ENCODE data around the gene ACTRT3.

ACTRT3 gene

GRCh38 chr3:169759256-169759655 lies 10.1 kb downstream of the ACTRT3 start:
- no peak for DNase-seq (ENCODE audit: low read depth)
- H3K4me3 ChIP-seq (ENCODE audit: low read depth, low read length): no peak overlapping the region

GRCh38 chr3:169758359-169758994 lies 10.9 kb downstream of the ACTRT3 start:
- DNase-seq (ENCODE audit: low read depth): no peak
- no peak overlapping the region for H3K4me3 ChIP-seq (ENCODE audit: low read depth, low read length)
- no peak for TF ChIP-seq CTCF (IDR thresholded peaks at IDR 0.05; ENCODE audit: control insufficient read depth, extremely low read depth, insufficient read depth)

More at GRCh38 chr3:169759256-169759655, 10.1 kb downstream of the ACTRT3 start:
- no peak for TF ChIP-seq CTCF (IDR thresholded peaks at IDR 0.05; ENCODE audit: control insufficient read depth, extremely low read depth, insufficient read depth)

DNA sequence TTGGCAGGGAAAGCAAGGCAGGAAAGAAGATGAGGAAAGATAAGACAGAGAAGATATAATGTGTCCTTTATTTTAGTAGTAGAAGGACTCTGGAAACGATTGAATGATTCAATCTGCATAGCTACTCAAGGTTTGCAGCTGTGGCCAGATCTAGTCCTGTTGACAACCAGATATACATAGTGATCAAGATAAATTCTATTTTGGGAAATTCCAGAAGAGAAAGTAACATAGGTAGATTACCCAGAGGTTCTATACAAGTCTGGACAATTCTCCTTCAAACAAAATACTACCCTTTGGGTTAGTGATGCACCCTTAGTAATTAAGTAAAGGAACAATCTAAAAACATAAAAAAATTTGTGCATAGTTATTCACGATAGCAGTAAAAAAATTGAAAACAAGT lies 13.9 kb downstream of the ACTRT3 start:
- H3K4me3 ChIP-seq (ENCODE audit: low read depth, low read length): no peak overlapping the region
- TF ChIP-seq CTCF (IDR thresholded peaks at IDR 0.05; ENCODE audit: control insufficient read depth, extremely low read depth, insufficient read depth): no peak
- no peak for DNase-seq (ENCODE audit: low read depth)

DNA sequence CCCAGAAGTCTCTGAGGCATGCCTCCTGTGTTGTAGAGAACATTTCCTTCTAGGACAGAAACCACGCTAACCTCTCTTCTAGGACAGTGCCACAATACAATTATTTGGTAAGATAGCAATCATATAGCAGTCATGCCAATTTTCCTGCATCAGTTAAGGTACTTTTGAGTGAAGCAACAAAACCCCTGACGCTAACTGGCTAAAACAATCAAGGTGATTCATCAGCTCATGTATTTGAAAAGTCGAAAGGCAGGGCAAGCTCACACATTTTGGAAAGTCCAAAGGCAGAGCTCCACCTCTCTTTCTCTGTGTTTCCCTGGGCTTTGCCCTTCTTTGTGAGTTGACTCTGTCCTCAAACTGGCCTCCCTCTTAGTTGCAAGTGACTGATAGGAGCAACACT lies 14.7 kb downstream of the ACTRT3 start:
- TF ChIP-seq CTCF (IDR thresholded peaks at IDR 0.05; ENCODE audit: control insufficient read depth, extremely low read depth, insufficient read depth): no peak
- no peak overlapping the region for H3K4me3 ChIP-seq (ENCODE audit: low read depth, low read length)
- DNase-seq (ENCODE audit: low read depth): no peak

GRCh38 chr3:169751875-169752274 lies 17.5 kb downstream of the ACTRT3 start:
- no peak for DNase-seq (ENCODE audit: low read depth)
- no peak for TF ChIP-seq CTCF (IDR thresholded peaks at IDR 0.05; ENCODE audit: control insufficient read depth, extremely low read depth, insufficient read depth)
- no peak overlapping the region for H3K4me3 ChIP-seq (ENCODE audit: low read depth, low read length)

DNA sequence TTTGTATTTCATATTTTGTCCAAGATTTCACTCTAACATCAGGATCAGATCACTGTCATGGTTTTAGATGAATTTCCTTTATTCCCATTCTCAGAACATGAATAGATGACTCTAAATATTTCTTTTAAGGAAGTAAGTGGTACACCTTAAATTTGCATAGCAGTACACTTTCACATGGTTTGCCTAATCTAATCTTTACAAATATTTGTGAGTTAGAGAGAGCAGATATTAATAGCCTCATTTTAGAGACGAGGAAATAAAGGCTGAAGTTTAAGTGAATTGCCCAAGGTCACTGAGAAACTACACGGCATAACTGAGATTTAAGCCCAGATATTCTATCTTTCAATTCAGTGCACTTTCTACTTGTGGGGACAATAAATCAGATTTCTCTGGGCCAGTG lies 18.7 kb downstream of the ACTRT3 start:
- TF ChIP-seq CTCF (IDR thresholded peaks at IDR 0.05; ENCODE audit: control insufficient read depth, extremely low read depth, insufficient read depth): no peak
- H3K4me3 ChIP-seq (ENCODE audit: low read depth, low read length): no peak overlapping the region

GRCh38 chr3:169748670-169749069 lies 20.7 kb downstream of the ACTRT3 start:
- no peak for DNase-seq (ENCODE audit: low read depth)
- no peak overlapping the region for H3K4me3 ChIP-seq (ENCODE audit: low read depth, low read length)
- no peak for TF ChIP-seq CTCF (IDR thresholded peaks at IDR 0.05; ENCODE audit: control insufficient read depth, extremely low read depth, insufficient read depth)

More for the DNA sequence above, 18.7 kb downstream of the ACTRT3 start:
- DNase-seq (ENCODE audit: low read depth): no peak

Data from LNCaP clone FGC (cell line).